Activated CD4-positive, alpha-beta T cell treated with anti-CD3 and anti-CD28 coated beads, Interleukin-2, Interleukin-6, amounts not matched to agents 100 ng/mL and 50 ng/mL, durations not matched to agents 16 hours and 8 hours (primary cell): ENCODE measurements around the gene SLC43A3.

Experiments used
- DNase-seq: peaks from one replicate; pipeline ENCODE4 v3.0.0-alpha.2; 2020

Gene SLC43A3

DNA sequence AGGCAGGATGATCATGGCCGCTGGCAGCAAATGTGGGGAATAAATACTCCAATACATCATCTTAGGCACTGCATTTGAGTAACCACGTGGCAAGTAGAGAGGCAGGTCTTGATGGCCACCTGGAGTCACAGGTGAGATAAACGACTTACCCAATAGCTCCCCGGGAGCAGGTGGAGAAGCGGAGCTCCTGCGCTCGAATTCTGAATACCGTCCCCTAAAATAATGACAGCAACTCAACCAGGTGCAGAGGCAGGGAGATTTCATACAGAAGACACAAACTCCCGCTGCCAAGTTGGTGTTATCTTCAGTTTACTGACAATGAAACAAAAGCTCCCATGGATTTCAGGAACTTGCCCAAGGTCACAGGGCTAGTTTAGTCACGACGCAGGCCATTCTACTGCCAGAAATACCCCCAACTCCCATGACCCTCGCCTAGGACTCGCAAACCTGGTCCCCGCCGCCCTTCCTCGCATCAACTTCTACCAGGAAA is 437 bp downstream of the SLC43A3 start:
- DNase-seq: peak; percentile 39

DNA sequence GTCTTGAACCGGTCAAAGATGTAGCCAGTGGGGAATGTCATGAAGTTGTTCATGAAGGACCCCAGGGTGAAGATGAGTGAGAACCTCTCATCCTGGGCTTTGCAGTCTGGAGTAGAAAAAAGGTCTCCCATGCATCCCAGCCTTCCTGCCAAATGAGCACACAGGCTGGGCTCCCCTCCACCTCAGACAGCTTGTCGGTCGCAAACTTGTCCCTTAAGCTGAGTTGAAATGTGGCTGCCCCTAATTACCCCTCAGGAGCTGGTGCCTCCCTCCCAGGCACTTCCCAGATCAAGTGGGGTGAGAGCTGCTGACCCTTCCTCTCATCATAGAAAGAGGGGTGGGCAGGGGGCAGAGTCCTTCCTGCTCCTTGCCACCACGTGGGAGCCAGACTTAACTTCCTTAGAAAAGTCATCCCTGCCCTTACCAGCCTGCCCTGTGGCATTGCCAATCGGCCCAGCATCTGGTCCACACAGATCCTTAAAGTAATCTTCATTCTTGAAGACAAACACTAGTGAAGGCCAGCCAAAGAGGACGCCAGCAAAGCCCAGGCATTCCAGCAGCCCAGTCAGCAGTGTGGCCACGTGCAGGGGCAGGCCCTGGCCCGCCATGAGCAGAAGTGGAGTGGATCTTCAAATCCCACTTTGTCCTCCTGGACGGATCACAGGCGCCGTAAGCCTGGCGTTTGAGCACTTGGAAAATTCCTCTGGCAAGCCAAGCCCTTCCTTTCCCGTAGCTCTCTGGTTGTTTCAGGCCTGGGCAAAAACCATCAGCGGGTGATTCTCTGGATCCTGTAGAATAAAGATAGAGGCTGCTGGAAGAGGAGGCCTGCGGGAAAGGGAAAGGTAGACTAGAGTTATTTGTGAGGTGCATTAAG is 1.1 kb downstream of the SLC43A3 start:
- peak; percentile 39 for DNase-seq

DNA sequence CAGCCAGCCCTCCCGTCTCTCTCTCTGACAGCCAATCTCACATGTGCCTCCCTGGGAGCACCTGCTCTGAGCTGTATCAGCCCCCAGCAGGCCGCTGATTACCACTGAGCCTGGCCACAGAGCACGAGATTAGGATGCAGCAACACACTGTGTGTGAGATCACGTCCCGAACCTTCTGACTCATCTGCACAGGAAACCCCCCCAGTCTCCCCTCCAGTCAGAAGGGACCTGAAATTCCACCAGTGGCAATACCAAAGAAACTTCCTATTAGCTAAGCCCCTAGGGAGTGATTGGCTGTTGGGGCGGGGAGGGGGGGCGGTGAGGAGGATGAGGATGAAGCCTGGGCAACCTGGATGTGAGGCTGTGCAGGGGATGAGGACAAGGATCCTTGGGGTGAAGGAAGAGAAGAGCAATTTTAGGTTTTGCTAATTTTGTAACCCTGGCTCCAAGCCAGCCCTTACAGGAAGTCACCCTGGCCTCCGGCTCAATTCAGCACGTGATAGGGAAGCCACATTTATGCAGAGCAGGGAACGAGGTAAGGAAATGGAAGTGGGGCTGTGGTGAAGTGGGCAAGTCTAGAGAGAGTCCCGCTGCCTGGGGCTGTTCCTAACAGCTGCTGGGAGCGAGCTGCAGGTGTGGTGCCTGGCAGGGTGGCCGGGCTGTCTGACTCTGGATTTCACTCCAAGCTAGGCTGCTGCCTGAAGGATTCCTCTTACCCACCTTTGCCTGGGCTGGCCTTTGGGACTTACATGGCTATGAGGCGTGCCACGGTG is 1.9 kb downstream of the SLC43A3 start:
- peak; percentile 97 for DNase-seq

GRCh38 chr11:57424137-57424791 is 2.7 kb downstream of the SLC43A3 start:
- no peak for DNase-seq

- DNase-seq: no peak
These were observed 4.3 kb downstream of the SLC43A3 start for GRCh38 chr11:57422669-57423068.

DNA sequence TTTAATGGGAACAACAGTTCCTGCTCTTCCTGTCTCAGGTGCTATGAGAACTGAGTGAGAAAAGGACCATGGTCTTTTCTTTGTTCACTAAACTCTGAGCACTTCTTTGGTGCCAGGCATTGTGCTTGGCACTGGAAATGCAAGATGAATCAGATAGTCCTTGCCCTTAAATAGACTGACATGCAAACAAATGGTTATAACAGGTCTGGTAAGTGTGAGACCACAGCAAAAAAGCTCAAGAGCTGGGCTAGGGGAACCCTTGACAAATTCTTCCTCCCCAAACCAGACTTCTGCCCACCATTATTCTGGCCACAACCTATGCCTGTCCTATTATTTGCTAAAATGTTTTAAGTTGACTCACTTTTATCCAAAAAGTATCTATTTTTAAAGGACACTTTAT is 5.1 kb downstream of the SLC43A3 start:
- DNase-seq: no peak

GRCh38 chr11:57421066-57421465 is 5.9 kb downstream of the SLC43A3 start:
- no peak for DNase-seq

- no peak for DNase-seq
These were observed 7.8 kb downstream of the SLC43A3 start for GRCh38 chr11:57419146-57419545.

DNA sequence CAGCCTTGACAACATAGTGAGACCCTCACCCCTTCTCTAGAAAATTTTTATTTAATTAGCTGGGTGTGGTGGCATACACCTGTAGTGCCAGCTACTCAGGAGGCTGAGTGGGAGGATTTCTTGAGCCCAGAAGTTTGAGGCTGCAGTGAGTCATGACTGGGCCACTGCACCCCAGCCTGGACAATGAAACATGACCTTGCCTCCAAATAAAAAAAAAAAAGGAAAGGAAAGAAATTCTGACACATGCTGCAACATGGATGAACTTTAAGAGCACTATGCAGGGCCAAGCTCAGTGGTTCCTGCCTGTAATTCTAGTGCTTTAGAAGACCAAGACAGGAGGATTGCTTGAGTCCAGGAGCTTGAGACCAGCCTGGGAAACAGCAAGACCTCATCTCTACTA is 8.8 kb downstream of the SLC43A3 start:
- no peak for DNase-seq

- DNase-seq: no peak
These were observed 9.9 kb downstream of the SLC43A3 start for GRCh38 chr11:57417056-57417455.

DNA sequence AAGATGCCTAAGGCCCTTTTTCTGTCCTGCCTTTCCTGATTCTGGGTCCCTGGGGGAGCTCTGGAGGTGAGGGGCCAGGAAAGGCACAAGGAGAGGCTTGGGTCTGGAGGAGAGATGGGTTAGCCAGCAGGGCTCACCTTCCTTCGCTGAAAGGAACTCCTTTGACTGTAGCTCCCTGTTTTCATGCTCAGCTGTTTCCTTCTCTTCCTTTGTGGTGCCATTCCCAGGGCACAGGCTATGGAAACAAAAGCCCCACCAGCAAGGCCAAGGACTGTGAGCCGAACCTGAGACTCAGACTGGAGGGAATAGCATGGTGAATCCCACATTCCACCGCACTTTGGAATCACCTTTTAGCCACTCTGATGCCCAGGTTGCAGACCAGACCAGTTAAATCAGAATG is 10.5 kb downstream of the SLC43A3 start:
- DNase-seq: no peak

DNA sequence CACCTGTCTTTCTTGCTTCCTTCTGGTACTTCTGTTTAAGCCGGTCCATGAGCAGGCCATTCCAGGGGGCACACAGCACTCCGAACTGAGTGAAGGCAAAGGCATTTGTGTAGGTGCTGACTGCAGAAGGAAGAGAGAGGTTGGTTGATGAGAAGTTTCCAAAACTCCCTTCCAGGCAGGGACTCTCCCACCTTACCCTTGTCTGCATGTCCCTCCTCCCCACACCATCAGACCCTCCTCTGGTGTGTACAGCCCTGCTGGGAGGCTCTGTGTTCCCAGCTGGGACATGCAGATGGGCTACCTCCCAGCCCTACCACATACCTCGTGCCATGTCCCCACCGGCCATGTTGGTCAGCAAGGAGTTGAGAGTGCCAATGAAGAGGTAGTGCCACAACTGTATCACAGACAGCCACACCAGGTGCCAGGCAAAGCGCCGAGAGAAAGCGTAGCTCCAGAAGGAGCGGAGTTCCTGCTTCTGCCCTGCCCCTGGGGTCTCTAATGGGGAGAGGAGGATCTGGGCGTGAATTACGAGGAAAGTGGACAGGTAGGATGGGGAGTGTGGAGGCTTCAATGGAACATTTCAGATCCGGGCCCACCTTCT is 12.2 kb downstream of the SLC43A3 start:
- no peak for DNase-seq

- no peak for DNase-seq
These were observed 13.2 kb downstream of the SLC43A3 start for GRCh38 chr11:57413681-57414080.

DNA sequence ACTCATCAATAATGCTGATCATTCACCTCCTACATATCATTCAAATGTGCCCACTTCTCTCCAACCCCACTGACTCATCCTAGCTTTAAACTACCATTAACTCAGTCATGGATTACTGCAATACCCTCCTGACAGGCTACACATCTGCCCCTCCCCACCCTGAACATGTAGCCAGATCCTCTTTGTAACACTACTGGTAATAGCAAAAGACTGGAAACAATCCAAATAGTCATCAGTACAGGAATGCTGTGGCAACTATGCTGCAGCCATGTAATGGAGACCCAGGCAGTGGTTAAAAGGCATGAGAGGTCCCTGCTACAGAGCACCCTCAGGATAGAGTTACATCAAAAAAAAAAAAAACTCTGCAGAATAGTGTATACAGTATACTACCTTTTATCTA is 16.6 kb downstream of the SLC43A3 start:
- no peak for DNase-seq

- no peak for DNase-seq
These were observed 17.4 kb downstream of the SLC43A3 start for GRCh38 chr11:57409321-57410100.

- DNase-seq: no peak
These were observed 18.1 kb downstream of the SLC43A3 start for GRCh38 chr11:57408771-57409170.

DNA sequence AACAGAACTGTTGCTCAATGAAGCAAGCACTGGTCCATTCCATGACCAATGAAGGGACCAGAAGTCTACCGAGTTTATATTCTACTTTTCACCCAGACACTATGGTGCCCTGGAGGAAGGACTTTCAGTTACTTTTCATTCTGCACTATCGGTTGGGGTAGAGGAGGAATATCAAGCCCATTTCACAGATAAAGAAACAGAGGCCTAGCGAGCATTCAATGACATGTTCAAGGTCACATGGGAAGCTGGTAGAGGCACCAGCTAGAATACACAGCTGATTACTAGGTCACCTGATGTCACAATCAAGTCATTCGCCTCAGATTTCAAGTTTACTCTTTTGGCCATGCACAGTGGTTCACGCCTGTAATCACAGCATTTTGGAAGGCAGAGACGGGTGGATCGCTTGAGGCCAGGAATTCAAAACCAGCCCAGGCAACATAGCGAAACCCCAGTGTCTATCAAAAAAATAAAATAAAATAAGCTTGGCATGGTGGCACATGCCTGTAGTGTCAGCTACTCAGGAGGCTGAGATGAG is 18.9 kb downstream of the SLC43A3 start:
- no peak for DNase-seq

- DNase-seq: no peak
These were observed 19.7 kb downstream of the SLC43A3 start for GRCh38 chr11:57407010-57407920.

DNA sequence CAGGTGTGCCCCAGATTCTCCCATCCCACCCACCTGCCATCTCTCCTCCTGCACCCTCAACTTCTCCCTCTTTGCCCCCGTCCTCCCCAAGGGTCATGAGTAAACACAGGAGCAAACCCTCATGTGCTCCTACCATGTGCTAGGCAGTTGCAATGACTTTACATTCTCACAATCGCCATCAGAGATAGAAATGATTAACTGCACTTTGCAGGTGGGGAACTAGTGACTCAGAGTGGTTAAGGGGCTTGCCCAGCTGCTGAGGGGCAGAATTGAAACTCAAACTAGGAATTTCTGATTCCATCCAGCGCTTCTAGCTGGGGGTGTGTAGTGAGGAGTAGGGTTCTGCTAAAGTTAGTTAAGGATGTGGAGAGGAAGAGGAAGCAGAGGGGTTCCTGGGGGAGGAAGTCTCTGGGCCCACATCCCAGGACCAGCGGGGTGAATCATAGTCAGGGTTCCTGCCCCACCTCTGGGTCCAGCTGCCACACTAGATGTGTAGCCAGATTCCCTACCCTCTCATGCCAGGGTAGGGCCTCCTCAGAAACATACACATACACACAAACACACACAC is 20.5 kb downstream of the SLC43A3 start:
- peak; percentile 73 for DNase-seq

DNA sequence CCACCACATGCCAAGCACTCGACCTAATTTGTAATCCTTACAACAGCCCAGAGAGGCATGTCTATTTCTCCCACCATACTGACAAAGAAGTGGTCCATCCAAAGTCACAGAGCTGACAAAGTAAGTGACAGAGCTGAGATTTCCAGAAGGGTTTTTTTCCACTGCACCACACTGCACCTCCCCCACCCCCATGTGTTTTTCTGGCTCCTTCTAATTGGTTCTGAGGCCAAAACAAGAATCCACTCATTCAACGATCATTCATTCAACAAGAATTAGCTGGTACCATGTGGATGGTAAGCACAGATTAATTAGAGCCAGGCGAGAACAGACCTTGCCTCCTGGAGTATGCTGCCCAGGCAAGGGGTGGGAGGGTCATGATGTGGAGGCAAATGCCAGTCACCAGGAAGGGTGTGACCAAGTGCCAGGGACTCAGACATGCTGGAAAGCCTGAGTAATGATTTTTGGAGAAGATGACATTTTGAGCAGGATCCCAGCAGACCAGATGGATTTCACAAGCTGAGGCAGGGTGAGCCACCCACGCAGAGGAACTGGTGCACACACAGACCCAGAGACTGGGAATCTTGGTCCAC is 21.6 kb downstream of the SLC43A3 start:
- DNase-seq: no peak
